Neural progenitor cell (in vitro differentiated cells): ENCODE measurements around the gene SLC27A1.

ENCODE experiments used
- EZH2 ChIP-seq: fragments of 200-600 bp; sonication (generic); IDR thresholded peaks from 2 replicates; pipeline ENCODE4 v1.6.1; 2017; ENCODE audit warnings: antibody characterized with exemption, mild to moderate bottlenecking, moderate library complexity
- EZH2phosphoT487 ChIP-seq: fragments of 200-600 bp; sonication (generic); IDR thresholded peaks from 2 replicates; pipeline ENCODE4 v1.6.1; 2017; ENCODE audit warnings: antibody characterized with exemption
- TF ChIP-seq, protein P1 (sequence below): fragments of 200-600 bp; sonication (generic); IDR thresholded peaks from 2 replicates; pipeline ENCODE4 v1.5.1; 2017; ENCODE audit warnings: antibody characterized with exemption, mild to moderate bottlenecking

GRCh38 chr19:17471410-17472125 lies 1.2 kb downstream of the SLC27A1 start:
- TF ChIP-seq, protein P1, sequence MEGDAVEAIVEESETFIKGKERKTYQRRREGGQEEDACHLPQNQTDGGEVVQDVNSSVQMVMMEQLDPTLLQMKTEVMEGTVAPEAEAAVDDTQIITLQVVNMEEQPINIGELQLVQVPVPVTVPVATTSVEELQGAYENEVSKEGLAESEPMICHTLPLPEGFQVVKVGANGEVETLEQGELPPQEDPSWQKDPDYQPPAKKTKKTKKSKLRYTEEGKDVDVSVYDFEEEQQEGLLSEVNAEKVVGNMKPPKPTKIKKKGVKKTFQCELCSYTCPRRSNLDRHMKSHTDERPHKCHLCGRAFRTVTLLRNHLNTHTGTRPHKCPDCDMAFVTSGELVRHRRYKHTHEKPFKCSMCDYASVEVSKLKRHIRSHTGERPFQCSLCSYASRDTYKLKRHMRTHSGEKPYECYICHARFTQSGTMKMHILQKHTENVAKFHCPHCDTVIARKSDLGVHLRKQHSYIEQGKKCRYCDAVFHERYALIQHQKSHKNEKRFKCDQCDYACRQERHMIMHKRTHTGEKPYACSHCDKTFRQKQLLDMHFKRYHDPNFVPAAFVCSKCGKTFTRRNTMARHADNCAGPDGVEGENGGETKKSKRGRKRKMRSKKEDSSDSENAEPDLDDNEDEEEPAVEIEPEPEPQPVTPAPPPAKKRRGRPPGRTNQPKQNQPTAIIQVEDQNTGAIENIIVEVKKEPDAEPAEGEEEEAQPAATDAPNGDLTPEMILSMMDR, result no peak
- TF ChIP-seq EZH2, result no peak
- TF ChIP-seq EZH2phosphoT487, result no peak
